GM18520 (cell line): ENCODE data around the gene DDX49.

Source experiments
- ATAC-seq: cut with Tn5 transposase; IDR thresholded peaks from one replicate; pipeline ENCODE4 v1.9.1; 2021; ENCODE audit not compliant: unreplicated experiment

The DDX49 gene

DNA sequence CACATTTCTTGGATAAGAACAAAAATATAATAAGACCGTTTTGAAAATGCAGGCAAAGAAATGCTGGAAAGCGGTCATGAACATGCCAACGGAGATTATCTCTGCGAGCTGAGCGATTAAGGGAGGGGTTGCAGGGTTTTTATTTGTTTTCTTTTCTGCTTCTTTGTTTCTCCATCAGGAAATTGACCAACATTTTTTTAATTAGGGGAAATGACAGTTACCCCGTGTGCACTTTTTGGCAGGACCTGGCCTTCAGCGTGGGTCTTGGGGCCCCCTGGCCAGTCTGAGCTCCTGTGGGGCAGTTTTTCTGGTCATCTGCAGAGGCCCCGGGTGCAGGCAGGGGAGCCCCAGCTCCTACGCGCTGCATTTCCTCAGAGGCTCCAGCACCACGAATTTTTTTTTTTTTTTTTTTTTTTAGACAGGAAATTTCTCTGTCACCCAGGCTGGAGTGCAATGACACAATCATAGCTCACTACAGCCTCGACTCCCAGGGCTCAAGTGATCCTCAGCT is 52.8 kb downstream of the DDX49 start:
- no peak for ATAC-seq

DNA sequence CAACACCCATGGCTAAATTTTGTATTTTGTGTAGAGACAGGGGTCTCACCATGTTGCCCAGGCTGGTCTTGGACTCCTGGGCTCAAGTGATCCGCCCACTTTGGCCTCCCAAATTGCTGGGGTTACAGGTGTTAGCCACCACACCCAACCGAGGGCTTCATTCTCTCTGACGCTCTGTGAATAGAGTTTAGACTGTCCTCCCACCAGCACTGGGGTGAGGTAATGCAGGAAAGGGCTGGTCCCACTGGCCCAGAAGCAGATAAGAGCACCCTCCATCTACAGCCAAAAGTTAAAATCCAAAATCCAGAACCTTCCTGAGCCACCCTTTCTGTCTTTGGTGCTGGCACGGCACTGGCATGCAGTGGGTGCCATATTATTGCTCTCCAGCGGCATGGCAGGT is 53.3 kb downstream of the DDX49 start:
- no peak for ATAC-seq

DNA sequence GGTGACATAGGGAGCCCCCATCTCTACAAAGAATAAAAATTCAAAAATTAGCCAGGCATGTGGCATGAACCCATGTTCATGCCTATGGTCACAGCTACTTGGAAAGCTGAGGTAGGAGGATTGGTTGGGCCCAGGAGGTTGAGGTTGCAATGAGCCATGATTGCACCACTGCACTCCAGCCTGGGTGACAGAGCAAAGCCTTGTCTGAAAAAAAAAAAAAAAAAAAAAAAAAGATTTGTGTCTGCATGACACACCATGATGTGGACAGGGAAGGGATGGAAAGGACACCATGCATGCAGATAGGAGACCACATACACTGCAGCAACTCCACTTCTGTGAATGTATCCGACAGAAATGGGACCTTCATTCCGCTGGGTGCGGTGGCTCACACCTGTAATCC is 55.5 kb downstream of the DDX49 start:
- ATAC-seq: no peak

DNA sequence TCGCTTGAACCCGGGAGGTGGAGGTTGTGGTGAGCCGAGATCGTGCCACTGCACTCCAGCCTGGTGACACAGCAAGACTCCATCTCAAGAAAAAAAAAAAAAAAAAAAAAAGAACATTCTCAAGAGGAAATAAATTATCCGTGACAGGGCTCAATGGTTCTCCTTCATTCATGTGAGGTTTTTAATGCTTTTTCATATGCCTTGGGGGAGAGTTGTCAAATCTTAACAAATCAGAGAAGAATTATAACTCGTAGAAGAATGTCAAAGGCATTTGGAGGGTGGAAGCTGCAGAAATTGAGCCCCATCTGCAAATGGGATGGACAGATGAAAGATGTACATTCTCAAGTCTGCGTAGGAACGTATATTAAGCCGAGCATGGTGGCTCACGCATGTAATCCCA is 56.4 kb downstream of the DDX49 start:
- ATAC-seq: no peak
